ENCODE data around the gene C1QTNF2. TPM values are rescaled to one million over a fixed set of nuclear protein-coding genes. Genes with fewer than 3 reads are reported as not detected.

The C1QTNF2 gene
- total RNA-seq, 1 experiment from 2014 or later, result 3.0 TPM

DNA sequence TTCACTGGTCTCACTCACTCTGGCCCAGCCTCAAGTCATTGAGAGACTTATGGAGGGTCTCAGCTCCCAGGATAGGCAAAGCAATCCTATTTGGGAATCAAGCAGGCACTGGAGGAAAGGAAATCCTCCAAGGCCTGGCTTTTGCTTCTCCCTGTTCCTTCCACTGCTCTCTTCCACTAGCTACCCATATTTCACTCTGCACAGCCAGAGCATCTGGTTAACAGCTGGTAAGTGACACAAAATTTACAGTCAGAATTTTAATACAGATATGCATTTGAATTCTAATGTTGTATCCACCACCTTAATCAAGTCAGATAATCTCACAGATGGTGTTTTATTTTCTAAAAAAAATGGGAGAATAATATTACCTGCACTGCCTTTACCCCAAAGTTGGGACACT lies 868 bp upstream of the C1QTNF2 start:
- no peak for DNase-seq (ENCODE audit: low read depth)

DNA sequence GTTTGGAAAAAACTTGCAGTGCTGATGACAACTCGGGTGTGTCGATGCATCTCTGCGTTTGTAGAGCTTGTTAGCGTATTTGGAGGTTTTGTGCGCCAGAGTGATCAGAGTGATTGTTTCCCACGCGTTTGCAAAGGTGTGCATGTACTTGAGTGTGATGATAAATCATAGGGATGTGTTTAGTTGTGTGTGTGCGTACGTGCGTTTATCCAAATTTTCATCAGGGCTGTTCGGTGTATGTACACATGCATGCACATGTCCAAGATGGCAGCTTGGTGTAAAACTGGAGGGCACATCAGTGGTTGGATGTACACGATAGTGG lies 248 bp upstream of the C1QTNF2 start:
- no peak for DNase-seq (ENCODE audit: low read depth)

DNA sequence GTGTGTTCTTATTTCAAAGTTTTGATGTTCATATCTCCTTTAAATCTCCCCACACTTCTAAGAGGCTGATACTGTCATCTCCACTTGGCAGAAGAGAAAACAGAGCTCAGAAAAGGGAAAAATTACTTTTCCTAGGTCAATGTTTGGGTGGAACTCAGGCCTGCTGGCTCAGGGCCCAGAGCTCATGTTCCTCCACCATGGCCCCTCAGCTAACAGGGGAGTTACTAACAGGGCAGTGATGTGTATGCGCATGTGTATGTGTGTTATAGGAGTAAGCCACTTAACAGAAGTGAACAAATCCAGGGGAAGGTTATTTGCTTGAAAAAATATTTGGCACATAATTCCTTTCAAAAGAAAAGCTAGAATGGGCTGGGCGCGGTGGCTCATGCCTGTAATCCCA lies 2.5 kb downstream of the C1QTNF2 start:
- no peak for DNase-seq (ENCODE audit: low read depth)

DNA sequence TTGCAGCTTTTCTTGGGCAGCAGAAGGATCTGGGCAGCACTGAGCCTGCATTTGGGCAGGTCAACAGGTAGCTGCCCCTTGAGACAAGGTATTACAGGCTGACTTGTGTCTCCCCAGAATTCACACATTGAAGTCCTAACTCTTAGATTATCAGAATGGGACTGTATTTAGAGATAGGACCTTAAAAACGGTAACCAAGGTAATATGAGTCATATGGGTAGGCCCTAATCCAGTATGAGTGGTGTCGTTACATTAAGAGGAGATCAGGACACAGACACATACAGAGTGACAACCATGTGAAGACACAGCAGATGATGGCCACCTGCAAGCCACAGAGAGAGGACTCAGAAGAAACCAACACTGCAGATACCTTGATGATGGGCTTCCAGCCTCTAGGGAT lies 3.2 kb downstream of the C1QTNF2 start:
- DNase-seq (ENCODE audit: low read depth), result no peak

GRCh38 chr5:160366230-160366629 lies 4.2 kb downstream of the C1QTNF2 start:
- no peak for DNase-seq (ENCODE audit: low read depth)

- DNase-seq (ENCODE audit: low read depth), result no peak
Observed at GRCh38 chr5:160363660-160364395, 6.6 kb downstream of the C1QTNF2 start.

DNA sequence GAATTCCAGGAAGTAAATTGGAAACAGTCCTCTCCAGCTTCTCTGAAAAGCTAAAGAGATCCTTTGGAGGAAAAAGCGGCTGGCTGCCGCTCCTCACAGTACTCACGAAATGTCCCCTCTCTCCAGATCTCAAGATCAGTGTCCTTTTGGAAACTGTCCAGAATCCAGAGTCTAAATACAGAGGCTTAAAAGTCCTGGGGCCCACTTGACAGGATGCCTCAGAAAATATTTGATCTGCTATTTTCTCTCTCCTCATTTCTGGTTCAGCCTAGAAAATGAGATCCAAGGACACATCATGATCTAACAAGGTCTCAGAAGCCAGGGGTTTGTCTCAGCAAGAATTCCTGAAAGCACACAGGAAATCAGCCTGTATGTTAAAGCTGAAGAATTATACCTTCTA lies 7.2 kb downstream of the C1QTNF2 start:
- DNase-seq (ENCODE audit: low read depth), result no peak

GRCh38 chr5:160361624-160362228 lies 8.7 kb downstream of the C1QTNF2 start:
- DNase-seq (ENCODE audit: low read depth), result no peak

DNA sequence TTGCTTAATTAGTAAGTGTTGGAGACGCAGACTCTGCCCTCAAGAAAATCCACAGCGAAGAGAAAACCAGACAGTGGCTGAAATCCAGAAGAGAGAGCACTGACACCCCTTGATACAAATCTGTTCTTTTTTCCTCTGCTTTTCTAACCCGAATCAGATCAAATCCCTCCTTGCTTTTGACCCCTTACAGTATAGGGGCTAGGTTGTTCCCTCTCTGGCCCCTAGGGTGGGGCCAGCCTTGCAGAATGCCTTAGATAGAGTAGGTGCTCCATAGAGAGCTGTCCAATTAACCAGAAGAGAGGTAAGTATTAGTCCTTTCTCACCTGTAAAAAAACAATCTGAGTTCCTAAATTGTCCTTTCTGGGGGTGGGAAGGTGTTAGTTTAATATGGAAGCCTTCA lies 10.1 kb downstream of the C1QTNF2 start:
- DNase-seq (ENCODE audit: low read depth), result no peak

DNA sequence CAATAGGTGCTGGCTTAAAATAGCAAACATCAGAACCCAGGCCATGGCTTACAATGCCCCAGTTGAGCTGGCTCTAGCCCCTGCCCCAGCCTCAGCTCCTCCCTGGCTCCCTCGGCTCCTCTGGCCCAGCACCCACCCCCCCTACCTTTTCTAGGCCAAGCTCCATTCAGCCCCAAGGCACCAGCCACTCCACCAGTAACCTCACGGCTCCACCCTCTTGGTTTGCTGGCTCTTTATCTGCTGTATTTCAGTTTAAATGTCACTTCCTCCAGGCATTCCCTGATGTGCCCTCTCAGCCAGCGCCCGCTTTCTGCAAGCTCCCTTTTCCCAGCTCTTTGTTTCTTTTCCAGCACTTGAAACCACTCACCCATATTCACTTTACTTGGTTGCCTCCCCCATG lies 10.6 kb downstream of the C1QTNF2 start:
- peak; percentile 21 for DNase-seq (ENCODE audit: low read depth)

GRCh38 chr5:160359242-160359641 lies 11.2 kb downstream of the C1QTNF2 start:
- no peak for DNase-seq (ENCODE audit: low read depth)

GRCh38 chr5:160357861-160358411 lies 12.5 kb downstream of the C1QTNF2 start:
- no peak for DNase-seq (ENCODE audit: low read depth)

- no peak for DNase-seq (ENCODE audit: low read depth)
Observed at GRCh38 chr5:160357394-160357793, 13.0 kb downstream of the C1QTNF2 start.

DNA sequence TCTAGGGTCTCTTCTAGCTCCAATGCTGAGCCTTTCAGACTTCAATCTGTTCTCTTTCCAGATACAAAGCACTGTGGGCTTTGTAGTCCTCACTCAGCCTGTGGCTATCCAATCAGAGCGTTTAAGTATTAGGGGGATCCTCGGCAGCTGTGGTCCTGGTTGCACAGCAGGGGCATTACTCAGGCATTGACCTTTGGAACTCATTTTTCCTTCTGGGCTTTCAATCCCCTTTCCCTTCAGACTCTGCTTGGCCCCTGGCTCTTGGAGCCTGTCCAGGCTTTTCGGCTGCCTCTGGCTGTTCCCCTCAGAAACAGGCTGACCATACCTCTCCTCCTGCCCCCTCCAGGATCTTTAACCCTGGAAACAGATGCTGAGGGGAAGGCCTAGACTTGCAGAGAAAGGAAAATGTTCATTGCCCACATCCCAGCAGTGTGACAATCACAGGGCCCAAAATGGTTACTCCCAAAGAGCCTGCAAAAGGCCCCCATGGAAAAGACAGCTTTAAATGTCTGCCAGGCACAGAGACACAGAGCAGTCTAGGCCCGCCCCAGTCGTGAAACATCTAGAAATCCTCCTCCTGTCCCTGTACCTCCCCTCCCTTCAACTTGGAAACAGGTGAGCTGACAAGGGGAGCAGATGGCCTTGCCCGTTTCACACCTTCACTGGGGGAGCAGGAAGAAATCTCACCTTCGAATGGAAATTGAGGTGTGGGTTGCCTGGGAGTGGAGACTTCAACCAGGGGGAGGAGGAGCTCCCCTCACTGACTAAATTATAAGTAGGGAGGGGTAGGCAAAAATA lies 13.7 kb downstream of the C1QTNF2 start:
- no peak for DNase-seq (ENCODE audit: low read depth)

DNA sequence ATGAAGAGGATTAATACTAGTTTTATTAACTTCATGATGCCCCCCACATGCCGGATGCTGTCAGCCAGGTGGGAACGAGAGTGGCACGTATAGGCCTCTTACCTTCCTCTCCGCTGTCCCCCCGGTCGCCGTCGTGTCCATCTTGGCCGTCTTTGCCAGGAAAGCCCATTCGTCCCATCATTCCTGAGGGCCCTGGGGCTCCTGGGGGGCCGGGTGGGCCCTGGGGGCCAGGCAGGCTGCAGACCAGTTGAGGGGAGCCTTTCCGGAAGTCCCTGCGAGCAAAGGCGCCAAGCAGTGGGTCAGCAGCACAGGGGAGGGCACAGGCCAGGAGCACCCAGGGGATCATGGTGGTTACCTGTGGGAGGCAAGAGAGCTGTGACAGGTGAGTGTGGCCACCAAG lies 15.8 kb downstream of the C1QTNF2 start:
- no peak for DNase-seq (ENCODE audit: low read depth)

DNA sequence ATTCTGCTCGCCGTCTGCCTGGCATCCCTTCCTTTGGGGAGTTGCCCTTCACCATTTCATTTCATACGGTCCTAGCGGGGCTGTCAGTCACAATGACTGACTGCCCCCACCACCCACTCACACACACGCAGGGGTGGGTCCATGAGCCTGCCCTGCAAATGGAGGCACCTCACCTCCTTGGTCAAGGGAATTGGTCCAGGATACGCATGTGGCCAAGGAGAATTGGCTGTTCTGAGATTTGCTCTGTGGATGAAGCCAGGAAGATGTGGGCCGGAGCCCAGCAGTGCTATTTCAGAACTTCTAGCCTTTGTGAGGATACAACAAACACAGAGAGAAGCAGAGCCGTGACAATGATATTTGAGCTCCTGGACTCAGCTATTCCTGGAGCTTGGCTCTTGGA lies 17.0 kb downstream of the C1QTNF2 start:
- no peak for DNase-seq (ENCODE audit: low read depth)

DNA sequence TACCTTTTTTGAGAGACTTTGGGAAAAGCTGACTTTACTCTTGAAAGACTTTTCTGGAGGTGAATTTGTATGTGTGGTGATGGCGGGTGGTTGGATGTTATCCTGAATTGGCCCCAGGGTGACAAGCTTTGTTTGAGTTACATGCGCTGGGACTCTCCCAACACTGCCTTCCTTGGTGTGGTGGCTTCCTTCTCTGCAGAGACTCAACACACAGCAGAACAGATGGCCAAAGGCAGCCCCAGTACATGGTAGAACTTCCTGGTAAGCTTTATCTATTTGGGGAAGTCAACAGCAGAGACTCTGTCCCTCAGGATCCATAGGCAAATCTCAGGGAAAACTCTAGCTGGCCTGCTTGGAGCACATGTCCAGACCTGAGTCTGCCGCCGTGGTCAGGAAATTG lies 18.1 kb downstream of the C1QTNF2 start:
- no peak for DNase-seq (ENCODE audit: low read depth)

DNA sequence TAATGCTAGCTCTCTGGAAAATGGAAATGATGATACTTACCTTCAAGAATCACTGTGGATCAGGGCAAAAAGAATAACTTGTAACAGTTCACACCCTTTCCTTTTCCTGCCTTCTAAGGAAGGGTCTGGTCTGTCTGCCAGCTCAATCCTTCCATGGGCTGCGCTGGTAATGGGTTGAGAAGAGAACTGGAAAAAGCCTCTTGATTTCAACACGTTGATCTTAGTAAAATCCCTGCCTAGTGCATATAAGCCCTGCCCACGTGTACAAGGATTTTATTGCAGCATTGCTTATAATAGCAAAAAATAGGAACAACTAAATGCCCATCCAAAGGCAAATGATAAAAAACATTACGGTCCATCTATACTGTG lies 20.5 kb downstream of the C1QTNF2 start:
- no peak for DNase-seq (ENCODE audit: low read depth)

- DNase-seq (ENCODE audit: low read depth), result no peak
Observed at GRCh38 chr5:160349249-160349934, 21.0 kb downstream of the C1QTNF2 start.

- no peak for DNase-seq (ENCODE audit: low read depth)
Observed at GRCh38 chr5:160348080-160348479, 22.3 kb downstream of the C1QTNF2 start.

- no peak for DNase-seq (ENCODE audit: low read depth)
Observed at GRCh38 chr5:160347448-160347847, 23.0 kb downstream of the C1QTNF2 start.

DNA sequence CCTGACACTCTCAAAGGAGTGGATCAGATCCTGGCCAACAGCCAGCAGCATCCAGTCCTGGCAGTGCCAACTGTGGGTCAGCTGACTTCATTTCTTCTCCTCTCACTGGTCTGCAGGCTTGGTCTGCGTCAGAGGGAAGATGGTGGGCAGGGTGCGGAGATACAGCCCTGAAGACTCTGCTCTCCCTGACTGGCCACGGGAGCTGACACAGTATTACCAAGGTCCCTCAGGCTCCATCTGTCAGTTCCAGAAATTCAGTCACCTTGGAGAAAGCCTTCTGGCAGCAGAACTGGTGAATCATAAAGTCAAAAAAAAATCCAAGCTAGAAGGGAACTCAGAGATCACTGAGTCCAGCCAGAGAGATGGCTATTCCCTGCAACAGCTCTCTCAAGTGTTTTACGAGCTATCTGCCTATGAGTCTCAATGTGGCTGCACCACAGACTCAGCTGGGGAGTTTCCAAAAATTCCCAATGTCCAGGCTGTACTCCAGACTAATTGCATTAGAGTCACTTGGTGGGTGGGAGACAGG lies 27.9 kb downstream of the C1QTNF2 start:
- peak; percentile 50 for DNase-seq (ENCODE audit: low read depth)
